A549 treated with Mapracorat at 1 μM for 4 hours (cell line): Measurements from ENCODE around the gene KLK13. TPM values are rescaled to one million over a fixed set of nuclear protein-coding genes. Genes with fewer than 3 reads are reported as not detected.

ENCODE experiments used
- total RNA-seq: library from RNA; stranded (reverse); fragments of 200-300 nt; extraction: Qiagen RNA extraction; gene quantifications from 5 replicates; pipeline ENCODE4 v1.2.3, GENCODE V29; 2022

The KLK13 gene, protein sequence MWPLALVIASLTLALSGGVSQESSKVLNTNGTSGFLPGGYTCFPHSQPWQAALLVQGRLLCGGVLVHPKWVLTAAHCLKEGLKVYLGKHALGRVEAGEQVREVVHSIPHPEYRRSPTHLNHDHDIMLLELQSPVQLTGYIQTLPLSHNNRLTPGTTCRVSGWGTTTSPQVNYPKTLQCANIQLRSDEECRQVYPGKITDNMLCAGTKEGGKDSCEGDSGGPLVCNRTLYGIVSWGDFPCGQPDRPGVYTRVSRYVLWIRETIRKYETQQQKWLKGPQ
- total RNA-seq, result 0.15 TPM in 1 of 5 replicates, not detected in the others

DNA sequence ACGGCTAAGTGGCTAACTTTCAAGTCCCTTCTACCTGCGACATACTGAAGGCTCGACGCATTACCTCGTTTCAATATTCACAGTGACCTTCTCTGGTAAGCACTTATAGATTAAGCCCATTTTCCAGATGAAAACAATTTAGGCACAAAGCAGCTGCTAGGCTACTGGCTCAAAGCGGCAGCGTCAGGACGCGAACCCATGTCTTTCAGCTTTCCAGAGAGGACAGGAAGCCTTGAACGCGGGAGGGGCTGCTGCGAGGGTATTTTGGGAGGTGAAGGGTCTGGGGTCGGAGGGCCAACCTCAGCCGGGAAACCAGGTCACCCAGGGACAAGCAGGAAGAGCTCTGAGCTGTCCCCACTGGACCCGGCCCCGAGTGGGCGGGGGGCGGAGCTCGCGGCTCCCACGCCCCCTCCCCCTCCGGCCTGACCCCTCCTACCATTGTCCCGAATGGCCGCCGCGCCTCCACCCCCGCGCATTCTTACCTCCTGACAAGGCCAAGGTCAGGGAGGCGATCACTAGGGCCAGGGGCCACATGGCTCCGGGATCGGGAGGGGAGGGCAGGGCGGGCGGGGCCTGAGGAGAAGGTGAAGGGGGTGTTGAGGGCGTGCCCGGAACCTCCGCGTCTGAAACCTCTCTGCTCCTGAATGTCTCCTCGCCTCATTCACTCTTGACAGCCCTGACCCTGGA is at the start of gene KLK13:
Gene KLK13, minus strand, starts transcription at position 559 of the 687 bp plus-strand sequence. Its CDS starts 25 bp downstream, at position 534.

DNA sequence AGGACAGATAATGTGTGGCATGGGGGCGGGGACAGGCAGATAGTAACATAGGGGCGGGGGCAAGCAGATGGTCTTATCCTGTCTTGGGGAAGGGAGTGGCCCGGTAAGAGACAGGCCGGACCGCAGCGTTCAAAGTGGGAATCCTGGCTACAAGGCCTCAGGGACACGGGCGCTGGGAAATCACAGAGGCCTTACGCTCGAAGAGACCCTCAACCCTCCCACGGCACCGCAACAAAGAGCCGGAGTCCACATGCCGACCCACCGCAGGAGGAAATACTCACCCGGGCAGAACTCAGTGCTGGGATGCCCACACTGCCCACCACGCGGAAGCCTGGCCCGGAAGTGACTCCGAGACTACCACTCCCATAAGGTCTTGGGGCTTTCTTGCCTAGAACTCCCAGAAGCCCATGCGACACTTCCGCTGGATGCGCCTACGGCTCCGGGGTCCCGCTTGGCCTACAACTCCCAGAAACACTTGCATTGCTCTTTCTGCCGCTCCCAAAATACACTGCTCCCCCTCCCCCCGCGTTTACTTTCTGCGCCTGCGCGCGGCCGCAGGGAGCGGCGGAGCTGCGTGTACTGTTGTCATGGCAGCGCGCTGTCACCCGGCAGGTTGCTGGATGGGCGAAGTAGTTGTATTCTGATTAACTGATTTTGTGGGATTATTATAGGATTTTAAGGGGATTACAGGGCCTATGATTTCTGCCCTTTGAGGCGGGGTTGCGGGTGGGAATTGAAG is 43.3 kb upstream of the KLK13 start, which contains the start of gene CTU1:
Gene CTU1, minus strand, starts transcription at position 344 of the 739 bp plus-strand sequence. CDS start 3,840 bp downstream, outside the sequence.

DNA sequence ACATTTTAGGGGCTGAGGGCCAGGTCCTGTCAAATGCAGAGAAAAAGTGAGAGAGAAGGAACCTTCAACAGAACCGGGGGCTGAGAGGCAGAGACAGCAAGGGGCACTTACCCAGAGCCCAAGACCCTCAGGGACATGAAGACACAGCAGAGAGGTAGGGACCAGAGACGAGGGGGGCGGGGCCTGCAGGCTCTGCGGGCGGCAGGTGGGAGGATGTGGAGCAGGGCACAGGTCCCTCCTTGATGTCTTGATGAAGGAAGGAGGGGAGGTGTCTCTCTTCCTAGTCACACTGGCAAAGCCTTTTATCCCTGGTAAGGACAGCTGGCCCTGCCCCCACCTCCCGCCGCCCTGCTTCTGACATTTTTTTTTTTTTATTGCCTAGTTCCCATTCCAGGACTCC is 17.7 kb upstream of the KLK13 start, which contains the start of gene KLK14:
Gene KLK14, minus strand, starts transcription at position 277 of the 400 bp plus-strand sequence. Its CDS starts 273 bp downstream, at position 4.

DNA sequence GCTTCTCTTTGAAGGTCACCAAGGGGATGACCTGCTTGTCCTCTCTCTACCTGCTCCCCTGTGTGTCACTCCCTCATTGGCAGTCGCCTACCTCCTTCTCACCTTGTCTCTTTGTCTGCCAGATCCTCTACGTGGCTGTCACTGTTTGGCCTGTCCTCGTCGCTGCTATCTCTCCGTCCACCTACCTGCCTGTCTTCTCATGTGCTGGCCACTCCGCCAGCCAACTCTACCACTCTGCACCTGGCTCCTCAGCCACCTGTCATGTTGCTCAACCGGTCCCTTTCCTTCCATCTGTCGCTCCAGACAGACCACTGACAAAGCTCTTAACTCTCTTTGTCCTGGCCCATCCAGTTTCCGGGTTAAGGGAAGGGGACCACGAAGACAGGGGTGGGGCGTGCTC is 30.2 kb downstream of the KLK13 start, which contains the start of gene KLK12:
Gene KLK12, minus strand, starts transcription at position 299 of the 400 bp plus-strand sequence. CDS start 381 bp downstream, outside the sequence.

DNA sequence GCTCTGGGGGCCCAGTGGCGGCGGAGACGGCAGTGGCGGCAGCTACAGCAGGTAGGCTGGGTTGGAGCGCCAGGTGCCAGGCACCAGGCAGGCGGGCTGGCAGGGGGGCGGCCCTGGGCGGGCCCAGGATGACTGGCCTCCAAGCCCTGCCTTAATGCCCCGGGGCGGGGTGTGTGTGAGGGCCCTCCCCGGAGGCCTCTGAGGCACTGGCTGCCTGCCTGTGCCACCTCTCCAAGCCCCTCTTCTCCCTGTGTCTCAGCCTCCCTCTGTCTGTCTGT is 38.4 kb downstream of the KLK13 start, which contains the start of gene KLK11:
Gene KLK11, minus strand, starts transcription at position 63 of the 278 bp plus-strand sequence. CDS start 985 bp downstream, outside the sequence.

DNA sequence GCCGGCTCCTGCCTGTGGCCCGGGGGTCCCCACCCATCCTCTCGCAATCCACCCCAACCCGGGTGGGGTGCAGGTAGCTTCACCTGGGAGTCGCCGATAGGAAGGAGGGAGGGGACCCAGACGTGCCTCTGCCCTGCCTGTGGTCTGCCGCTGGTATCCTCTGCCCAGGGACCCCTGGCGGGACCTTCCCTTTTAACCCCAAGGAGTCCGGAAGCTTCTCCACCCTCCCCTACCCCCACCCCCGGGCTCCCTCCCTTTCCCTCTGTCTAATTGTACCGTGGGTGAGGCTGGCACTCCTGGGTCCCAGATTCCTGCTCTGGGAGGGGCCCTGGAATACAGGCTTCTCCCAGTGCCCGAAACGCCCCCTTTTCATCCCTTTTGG is 45.4 kb downstream of the KLK13 start, which contains the start of gene KLK10:
Gene KLK10, minus strand, starts transcription at position 166 of the 382 bp plus-strand sequence. CDS start 579 bp downstream, outside the sequence.

Other genes starting within 250 kb of the KLK13 start
- gene KLK1, start 241.3 kb downstream of the KLK13 start, total RNA-seq, result 0.20 to 0.21 TPM (median 0.20 TPM) in 3 of 5 replicates, not detected in the others
- gene KLK15, start 231.5 kb downstream of the KLK13 start, total RNA-seq, result not detected in 5 replicates
- not detected in 5 replicates for gene KLK3, start 210.2 kb downstream of the KLK13 start, total RNA-seq
- gene KLK2, start 191.7 kb downstream of the KLK13 start, total RNA-seq, result 0.40 TPM in 1 of 5 replicates, not detected in the others
- gene KLK4, start 153.7 kb downstream of the KLK13 start, total RNA-seq, result 0.16 to 0.30 TPM in 2 of 5 replicates, not detected in the others
- not detected in 5 replicates for gene KLK5, start 112.1 kb downstream of the KLK13 start, total RNA-seq
- 0.19 to 0.51 TPM (median 0.36 TPM) in 5 replicates for gene KLK6, start 95.5 kb downstream of the KLK13 start, total RNA-seq
- not detected in 5 replicates for gene KLK7, start 81.2 kb downstream of the KLK13 start, total RNA-seq
- not detected in 5 replicates for gene KLK8, start 63.5 kb downstream of the KLK13 start, total RNA-seq
- gene KLK10, start 45.4 kb downstream of the KLK13 start, total RNA-seq, result 0.13 to 0.58 TPM (median 0.29 TPM) in 5 replicates
- gene KLK11, start 38.5 kb downstream of the KLK13 start, total RNA-seq, result not detected in 5 replicates
- not detected in 5 replicates for gene KLK12, start 30.1 kb downstream of the KLK13 start, total RNA-seq
- 0.20 to 0.55 TPM (median 0.43 TPM) in 5 replicates for gene KLK14, start 17.8 kb upstream of the KLK13 start, total RNA-seq
- 4.4 to 14.5 TPM (median 14.3 TPM) in 5 replicates for gene CTU1, start 43.3 kb upstream of the KLK13 start, total RNA-seq
- 0.09 TPM in 1 of 5 replicates, not detected in the others for gene SIGLEC9, start 59.8 kb upstream of the KLK13 start, total RNA-seq
- gene SIGLEC7, start 77.2 kb upstream of the KLK13 start, total RNA-seq, result not detected in 5 replicates
- gene CD33, start 160.0 kb upstream of the KLK13 start, total RNA-seq, result 0.15 TPM in 2 of 5 replicates, not detected in the others
- gene SIGLECL1, start 186.0 kb upstream of the KLK13 start, total RNA-seq, result not detected in 5 replicates
- gene IGLON5, start 246.6 kb upstream of the KLK13 start, total RNA-seq, result 0.06 to 0.09 TPM (median 0.08 TPM) in 4 of 5 replicates, not detected in the other